ENCODE data around the gene ZFAND3.

The ZFAND3 gene

GRCh38 chr6:38174806-38175495 lies 355.4 kb downstream of the ZFAND3 start:
- DNase-seq, result no peak

GRCh38 chr6:38175786-38176185 lies 356.3 kb downstream of the ZFAND3 start:
- no peak for DNase-seq

GRCh38 chr6:38176797-38177751 lies 357.5 kb downstream of the ZFAND3 start:
- DNase-seq, result no peak

DNA sequence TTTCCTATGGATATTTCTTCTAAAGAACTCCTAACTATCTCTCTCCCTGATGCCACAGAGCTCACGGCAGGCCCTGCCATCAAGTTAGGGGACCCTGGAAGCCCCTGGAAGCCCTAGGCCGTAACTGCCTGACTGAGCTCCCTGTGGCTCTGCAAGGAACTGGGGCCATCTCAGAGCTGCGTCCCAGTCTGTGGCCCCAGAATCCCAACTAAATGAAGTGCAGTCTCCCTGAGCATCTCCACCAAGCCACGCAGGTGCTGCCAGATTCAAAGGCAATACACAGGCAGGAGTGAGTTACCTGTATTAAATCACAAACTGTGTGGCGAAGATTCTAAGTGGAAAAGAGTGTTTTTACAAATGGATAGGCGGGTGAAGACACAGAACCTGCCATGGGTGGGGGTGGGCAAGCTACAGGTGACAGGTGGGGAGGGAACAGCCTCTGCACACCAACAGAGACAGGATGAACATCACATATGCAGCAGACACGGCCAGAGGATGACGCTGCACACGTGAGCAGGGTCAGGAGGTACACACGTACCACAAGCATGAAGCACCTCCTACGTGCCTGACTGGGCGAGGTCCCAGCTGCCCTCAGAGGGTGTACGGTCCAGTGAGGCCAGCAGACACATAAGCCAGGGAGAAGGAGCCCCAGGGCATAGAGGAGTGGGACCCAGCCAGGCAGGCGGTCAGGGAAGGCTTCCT lies 358.5 kb downstream of the ZFAND3 start:
- no peak for DNase-seq

GRCh38 chr6:38178584-38178886 lies 359.0 kb downstream of the ZFAND3 start:
- no peak for DNase-seq

GRCh38 chr6:38179300-38179699 lies 359.8 kb downstream of the ZFAND3 start:
- no peak for DNase-seq

DNA sequence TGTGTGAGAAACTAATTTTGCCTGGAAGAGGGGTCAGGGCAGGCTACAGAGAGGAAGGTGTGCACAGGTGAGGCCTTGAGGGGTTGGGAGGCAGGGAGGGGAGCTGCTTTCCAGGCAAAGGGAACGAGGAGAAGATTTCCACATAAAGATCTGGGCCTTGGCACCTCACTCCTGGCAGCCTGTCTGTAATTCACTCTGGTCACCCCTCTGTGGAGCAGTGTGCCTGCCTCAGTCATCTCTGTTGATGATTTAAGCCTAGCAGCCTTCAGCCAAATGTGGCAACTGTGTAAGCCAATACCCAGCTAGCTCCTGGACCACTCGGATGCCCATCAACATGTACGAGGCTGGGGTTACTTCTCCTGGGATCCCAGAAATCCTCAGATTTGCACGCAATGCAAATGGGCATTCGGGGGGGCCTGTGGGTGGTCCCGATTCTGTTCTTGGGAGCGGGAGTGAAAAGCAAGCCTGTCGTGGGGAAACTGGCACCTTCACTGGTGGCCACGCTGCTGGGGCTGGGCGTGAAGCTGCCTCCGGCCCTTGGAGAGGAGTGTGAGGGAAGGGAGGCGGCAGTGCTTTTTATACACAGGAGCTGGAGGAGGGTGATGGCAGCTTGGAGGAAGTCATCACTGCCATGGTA lies 360.4 kb downstream of the ZFAND3 start:
- DNase-seq, result no peak

GRCh38 chr6:38180586-38180985 lies 361.1 kb downstream of the ZFAND3 start:
- no peak for DNase-seq

DNA sequence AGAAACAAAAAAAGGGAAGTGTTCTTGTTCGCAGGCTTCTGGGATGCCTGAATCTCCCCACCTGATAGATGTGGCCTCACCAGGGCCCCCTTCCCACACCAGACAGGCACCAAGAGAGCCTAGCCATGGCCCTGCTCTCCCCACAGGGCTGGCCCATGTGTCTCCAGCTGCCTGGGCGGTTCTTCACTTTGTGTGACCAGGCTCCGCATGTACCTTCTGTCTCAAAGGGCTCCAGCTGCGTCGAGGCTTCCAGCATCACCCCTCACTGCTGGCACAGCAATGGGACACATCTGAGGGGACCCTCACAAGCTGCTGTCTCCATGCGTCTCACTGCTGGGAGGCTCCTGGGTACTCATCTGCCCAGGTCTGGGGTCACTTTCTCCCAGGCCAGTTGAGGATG lies 362.9 kb downstream of the ZFAND3 start:
- no peak for DNase-seq

DNA sequence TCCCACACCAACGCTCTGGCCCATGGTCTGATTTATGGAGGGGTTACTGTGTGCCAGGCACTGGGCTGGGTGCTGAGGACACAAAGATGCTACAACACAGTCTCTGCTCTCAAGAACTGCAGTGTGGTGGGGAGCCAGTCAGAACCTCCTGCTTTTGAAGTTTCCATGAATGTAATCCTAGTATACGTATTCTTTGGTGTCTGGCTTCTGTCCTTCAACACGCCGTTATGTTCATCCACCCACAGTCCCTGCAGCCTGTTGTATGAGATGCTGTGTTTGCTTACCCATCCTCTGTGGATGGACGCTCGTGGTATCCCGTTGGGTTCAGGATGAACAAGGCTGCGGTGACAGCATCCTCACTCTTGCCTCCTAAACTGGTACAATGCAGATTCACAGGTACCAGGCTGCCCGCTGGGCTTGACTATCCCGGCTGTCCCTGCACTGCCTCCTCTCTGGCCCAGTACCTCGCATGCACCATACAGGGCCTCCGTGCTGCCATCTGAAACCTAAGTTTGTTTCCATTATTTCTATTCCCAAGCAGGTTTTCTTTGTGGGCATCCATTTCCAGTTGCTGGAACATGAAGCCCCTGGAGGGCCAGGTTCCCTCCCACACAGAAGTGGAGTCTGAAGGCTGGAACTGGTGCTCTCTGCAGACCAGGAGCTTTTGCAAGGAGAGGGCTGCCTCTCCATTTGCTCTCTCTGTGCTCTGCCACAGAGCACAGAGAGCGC lies 364.5 kb downstream of the ZFAND3 start:
- DNase-seq, result no peak

DNA sequence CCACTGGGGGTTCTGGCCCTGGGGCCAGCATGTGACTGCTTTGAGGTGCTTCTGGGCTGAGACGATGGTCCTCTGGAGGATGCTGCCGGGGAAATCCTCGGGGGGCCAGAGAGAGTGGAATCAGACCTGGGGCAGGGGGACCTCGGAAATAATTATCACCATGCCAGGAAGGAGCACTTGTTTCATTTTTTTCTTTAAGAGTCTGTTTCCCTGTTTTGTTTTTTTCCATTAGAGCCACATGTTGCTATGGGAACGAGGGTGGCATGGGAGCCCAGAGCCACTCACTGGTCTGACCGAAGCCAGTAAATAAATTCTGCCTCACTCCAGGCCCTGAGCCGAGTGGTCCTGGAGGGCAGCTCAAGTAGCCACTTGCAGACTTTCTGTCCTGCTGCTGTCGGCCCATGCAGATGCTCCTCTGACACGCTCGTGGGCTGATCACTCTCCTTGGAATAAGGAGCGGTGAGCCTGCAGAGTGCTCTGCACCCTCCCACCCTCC lies 365.1 kb downstream of the ZFAND3 start:
- no peak for DNase-seq

DNA sequence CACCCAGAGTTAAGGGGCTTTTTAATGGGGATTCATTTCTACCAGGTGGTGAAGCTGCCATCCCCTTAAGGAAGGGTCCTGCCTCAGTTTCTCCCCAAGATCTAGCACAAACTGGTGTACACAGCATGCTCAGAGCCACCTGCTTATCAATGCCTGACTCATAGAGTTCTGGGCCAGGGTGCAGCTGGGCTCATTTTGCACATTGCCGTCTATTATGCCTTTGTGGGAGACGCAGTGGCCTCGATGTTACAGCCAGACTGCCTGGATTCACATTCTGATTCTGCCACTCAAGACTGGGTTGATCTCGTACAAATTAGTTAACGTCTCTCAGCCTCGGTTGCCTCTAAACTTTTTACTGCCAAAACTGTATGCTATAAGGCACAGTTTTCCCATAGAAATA lies 365.7 kb downstream of the ZFAND3 start:
- DNase-seq, result no peak

GRCh38 chr6:38185752-38186151 lies 366.2 kb downstream of the ZFAND3 start:
- DNase-seq, result no peak

GRCh38 chr6:38187325-38187724 lies 367.8 kb downstream of the ZFAND3 start:
- no peak for DNase-seq

- DNase-seq, result no peak
Measured at GRCh38 chr6:38187811-38188590, 368.5 kb downstream of the ZFAND3 start.

DNA sequence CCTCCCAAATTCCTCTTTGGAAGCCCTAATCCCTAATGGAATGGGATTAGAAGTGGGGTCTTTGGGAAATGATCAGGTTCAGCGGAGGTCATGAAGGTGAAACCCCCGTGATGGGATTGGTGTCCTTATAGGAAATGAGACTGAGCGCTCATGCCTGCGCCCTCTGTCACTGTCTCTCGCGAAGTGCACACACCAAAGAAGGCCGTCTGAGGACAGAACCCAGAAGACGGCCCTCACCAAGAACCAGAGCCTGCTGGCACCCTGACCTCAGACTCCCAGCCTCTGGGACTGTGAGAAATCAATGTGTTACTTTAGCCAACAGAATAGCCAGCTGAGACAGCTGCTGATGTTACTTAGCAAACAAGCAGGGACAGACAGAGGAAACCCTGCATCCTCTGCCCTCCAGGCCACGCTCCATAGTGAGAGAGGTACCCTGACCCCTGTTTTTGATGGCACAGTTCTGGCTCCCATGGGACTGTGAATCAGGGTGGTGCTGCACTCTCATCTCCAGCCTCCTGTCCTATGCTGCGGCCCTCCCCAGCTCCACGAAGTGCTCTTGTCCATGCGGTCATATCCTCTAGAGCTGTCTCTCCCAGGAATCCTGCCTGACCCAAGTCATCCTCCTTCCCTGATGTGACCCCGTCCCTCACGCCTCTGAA lies 369.3 kb downstream of the ZFAND3 start:
- DNase-seq, result no peak

DNA sequence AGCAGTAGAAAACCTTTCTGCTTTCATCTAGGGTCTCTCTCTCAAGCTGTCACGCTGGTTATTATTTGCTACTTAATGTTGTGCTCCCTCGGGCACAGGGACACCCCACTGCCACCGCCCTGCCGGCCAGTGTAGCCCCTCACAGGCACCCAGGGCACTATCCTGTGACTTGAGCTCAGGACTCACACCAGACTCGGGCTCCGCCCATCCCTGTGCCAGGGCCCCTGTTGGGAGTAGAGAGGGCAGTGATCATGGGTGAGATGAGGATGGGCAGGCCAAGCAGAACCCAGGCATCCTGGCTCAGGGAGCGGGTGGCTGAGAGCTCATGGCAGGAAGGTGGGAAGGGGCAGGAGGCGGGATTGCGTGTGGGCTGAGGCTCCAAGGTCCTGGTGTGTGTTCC lies 371.9 kb downstream of the ZFAND3 start:
- DNase-seq, result no peak

GRCh38 chr6:38192011-38192410 lies 372.5 kb downstream of the ZFAND3 start:
- DNase-seq, result no peak

DNA sequence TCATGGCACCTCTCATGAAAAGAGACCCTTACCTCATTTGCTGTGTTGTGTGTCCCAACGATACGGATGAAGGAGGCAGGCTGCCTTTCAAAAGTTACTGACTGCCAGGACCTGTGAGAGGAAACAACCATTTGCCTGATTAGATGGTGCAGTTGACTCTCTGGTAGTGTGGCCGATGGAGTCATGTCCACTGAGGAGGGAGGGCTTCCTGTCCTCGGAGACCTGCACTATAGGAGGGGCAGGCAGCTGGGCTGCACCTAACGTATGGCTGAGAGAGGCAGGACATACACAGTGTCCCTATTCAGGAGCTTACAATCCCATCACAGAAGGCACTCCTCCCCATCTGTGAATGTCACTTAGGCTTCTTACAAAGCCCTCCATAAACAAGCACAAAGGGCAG lies 373.0 kb downstream of the ZFAND3 start:
- DNase-seq, result no peak

DNA sequence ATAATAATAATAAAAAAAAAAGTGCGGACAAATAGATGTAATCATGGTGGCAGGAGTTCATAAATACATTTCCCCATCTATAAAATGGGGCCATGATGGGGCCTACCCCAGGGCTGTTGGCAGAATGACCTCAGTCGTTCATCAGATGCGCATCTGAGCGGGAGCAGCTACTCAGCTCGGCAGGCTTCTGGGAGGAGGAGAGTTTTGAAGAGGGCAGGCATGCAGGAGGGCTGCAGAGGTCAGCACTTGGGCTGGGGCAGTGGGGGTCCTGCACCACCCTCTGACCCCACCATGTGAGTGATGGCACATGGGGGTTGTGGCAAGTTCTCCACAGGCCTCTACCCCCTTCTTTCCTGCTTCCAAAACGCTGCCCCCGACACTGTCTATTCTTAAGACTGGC lies 373.5 kb downstream of the ZFAND3 start:
- no peak for DNase-seq

Measured in cortex of kidney (tissue), 1 donor.